HL-60 (cell line): ENCODE measurements around the gene FSTL4.

Source experiments
- CTCF ChIP-seq: IDR thresholded peaks from one replicate; pipeline ENCODE4 v1.5.1; 2011; ENCODE audit warnings: low read length, control low read depth, inconsistent platforms; ENCODE audit not compliant: insufficient read depth
- TF ChIP-seq, protein P1 (sequence below): IDR thresholded peaks from 2 replicates; pipeline ENCODE4 v1.6.1; 2012; ENCODE audit warnings: low read depth; ENCODE audit not compliant: insufficient replicate concordance

DNA sequence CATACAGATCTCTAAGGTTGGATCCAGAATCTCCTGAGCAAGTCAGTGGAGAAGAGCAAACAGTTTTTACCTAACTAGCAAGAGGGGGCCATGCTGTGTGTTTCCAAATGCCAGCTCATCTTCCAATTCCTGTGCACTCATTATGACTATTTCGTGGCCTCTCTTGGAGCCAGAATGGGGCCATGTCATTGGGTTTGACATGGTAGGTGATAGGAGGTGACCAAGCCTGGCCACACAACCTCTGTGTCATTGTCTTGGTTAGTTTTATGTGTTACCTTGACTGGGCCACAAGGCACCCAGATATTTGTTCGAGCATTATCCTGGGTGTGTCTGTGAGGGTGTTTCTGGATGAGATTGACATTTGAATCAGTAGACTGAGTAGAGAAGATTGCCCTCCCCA, 354.4 kb downstream of the FSTL4 start:
- TF ChIP-seq CTCF: no peak
- TF ChIP-seq, protein P1, sequence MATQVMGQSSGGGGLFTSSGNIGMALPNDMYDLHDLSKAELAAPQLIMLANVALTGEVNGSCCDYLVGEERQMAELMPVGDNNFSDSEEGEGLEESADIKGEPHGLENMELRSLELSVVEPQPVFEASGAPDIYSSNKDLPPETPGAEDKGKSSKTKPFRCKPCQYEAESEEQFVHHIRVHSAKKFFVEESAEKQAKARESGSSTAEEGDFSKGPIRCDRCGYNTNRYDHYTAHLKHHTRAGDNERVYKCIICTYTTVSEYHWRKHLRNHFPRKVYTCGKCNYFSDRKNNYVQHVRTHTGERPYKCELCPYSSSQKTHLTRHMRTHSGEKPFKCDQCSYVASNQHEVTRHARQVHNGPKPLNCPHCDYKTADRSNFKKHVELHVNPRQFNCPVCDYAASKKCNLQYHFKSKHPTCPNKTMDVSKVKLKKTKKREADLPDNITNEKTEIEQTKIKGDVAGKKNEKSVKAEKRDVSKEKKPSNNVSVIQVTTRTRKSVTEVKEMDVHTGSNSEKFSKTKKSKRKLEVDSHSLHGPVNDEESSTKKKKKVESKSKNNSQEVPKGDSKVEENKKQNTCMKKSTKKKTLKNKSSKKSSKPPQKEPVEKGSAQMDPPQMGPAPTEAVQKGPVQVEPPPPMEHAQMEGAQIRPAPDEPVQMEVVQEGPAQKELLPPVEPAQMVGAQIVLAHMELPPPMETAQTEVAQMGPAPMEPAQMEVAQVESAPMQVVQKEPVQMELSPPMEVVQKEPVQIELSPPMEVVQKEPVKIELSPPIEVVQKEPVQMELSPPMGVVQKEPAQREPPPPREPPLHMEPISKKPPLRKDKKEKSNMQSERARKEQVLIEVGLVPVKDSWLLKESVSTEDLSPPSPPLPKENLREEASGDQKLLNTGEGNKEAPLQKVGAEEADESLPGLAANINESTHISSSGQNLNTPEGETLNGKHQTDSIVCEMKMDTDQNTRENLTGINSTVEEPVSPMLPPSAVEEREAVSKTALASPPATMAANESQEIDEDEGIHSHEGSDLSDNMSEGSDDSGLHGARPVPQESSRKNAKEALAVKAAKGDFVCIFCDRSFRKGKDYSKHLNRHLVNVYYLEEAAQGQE: no peak
